WI38 (cell line): ENCODE measurements around the gene ARL5C.

Experiments used
- H3K4me3 ChIP-seq: 2 replicates; pipeline ENCODE4 v1.5.1; 2011; ENCODE audit warnings: low read depth, mild to moderate bottlenecking, control low read depth, low read length
- TF ChIP-seq, protein P1 (sequence below): IDR thresholded peaks from 2 replicates; pipeline ENCODE4 v1.5.1; 2012; ENCODE audit warnings: low read depth, mild to moderate bottlenecking, control low read depth, low read length

The ARL5C gene

DNA sequence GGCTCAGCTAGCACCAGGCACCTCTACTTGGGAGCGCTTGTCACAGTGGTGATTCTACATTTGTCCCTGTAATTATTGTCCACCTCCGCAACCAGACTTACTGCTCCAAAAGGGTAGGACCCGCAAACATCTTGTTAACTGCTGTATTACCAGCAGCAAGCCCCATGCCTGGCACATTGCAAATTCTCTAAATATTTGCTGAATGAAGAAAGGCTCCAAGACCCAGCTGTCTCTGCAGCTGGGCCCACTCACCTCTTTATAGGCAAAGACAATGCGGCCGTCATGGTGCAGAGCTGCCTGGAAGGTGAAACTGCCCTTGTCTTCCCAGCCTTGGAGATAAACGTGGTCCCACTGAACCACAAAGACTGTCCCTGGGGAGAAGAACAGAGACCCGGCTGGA is 58.8 kb downstream of the ARL5C start:
- TF ChIP-seq, protein P1, sequence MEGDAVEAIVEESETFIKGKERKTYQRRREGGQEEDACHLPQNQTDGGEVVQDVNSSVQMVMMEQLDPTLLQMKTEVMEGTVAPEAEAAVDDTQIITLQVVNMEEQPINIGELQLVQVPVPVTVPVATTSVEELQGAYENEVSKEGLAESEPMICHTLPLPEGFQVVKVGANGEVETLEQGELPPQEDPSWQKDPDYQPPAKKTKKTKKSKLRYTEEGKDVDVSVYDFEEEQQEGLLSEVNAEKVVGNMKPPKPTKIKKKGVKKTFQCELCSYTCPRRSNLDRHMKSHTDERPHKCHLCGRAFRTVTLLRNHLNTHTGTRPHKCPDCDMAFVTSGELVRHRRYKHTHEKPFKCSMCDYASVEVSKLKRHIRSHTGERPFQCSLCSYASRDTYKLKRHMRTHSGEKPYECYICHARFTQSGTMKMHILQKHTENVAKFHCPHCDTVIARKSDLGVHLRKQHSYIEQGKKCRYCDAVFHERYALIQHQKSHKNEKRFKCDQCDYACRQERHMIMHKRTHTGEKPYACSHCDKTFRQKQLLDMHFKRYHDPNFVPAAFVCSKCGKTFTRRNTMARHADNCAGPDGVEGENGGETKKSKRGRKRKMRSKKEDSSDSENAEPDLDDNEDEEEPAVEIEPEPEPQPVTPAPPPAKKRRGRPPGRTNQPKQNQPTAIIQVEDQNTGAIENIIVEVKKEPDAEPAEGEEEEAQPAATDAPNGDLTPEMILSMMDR = no peak
- no peak overlapping the region for H3K4me3 ChIP-seq
